ENCODE measurements around the gene ANKS3.

The ANKS3 gene

DNA sequence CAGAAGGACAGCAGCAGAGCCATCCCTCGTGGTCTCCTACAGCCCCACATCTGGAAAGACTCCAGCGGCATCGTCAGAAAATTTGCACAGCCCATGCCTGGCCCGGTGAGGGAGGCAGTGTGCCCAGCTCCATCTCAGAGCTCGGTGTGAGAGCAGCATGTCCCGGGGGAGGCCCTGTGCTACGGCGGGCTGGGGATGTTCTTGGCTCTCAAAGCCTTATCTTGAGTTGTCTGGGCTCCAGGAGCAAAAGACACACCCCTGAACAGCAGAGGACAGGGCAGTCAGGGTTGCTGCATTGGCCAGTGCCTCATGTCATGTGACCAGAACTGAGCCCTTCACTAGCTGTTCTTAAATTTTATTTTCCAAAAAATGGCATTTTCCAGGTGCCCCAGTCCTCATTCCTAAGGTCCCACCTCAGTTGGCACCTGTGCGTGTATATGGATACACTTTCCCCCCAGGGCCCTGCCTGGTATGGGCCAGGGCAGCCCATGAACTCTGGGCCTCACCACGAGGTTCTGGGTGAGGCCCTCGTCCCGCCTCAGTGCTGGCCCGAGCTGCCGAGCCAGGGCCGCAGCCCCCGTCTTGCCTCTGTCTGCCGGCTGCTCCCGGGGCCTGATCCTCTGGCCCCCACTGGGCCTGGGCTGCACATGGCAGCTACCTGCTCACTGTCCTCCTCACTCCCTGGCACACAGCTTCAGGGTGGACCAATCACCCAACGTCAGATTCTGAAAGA, 37.7 kb downstream of the ANKS3 start:
- peak; percentile 8 for DNase-seq (ENCODE audit: low read depth)
- TF ChIP-seq POLR2A (IDR thresholded peaks at IDR 0.05; ENCODE audit: extremely low read depth, insufficient read length) (no peak), MYC (IDR thresholded peaks at IDR 0.05; ENCODE audit: low read depth, low read length) (no peak)
- TF ChIP-seq, protein P1, sequence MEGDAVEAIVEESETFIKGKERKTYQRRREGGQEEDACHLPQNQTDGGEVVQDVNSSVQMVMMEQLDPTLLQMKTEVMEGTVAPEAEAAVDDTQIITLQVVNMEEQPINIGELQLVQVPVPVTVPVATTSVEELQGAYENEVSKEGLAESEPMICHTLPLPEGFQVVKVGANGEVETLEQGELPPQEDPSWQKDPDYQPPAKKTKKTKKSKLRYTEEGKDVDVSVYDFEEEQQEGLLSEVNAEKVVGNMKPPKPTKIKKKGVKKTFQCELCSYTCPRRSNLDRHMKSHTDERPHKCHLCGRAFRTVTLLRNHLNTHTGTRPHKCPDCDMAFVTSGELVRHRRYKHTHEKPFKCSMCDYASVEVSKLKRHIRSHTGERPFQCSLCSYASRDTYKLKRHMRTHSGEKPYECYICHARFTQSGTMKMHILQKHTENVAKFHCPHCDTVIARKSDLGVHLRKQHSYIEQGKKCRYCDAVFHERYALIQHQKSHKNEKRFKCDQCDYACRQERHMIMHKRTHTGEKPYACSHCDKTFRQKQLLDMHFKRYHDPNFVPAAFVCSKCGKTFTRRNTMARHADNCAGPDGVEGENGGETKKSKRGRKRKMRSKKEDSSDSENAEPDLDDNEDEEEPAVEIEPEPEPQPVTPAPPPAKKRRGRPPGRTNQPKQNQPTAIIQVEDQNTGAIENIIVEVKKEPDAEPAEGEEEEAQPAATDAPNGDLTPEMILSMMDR (IDR thresholded peaks at IDR 0.05; ENCODE audit: low read depth, low read length), result no peak
- TF ChIP-seq, protein P2, sequence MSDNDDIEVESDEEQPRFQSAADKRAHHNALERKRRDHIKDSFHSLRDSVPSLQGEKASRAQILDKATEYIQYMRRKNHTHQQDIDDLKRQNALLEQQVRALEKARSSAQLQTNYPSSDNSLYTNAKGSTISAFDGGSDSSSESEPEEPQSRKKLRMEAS (IDR thresholded peaks at IDR 0.05; ENCODE audit: low read depth, low read length), result no peak

DNA sequence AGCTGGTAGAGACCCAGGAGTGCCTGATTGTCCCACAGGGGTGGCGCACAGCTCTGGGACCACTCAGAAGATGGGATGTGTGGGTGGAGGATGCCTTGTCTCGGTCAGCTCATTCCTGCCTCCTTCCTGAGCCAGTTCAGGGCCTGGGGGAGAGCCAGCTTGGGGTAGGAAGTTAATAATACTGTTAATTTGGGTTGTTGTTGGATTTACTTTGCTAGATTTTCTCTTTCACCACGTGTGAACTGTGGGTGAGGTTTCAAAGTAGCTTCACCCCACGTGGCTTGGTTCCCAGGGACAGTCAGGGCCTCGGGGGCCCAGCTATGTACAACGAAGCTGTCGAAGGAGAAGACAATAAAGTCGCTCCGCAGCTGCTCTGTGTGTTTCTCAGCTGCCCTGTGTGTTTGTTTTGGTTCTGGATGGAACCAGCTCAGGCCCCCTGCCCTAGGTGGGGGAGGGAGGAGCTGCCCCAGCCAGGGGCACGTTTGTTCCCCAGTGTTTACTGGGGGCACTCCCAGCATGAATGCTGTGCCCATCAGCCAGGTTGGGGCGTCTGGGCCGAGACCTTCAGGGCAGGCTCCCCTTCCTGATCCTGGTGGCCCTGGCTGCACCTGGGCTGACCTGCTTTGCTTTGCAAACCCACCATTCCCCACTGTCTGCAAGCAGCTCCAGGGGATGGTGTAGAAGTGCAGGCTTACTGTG, 38.4 kb downstream of the ANKS3 start:
- no peak overlapping the region for H3K4me3 ChIP-seq (ENCODE audit: low read depth, low read length)
- TF ChIP-seq POLR2A (IDR thresholded peaks at IDR 0.05; ENCODE audit: extremely low read depth, insufficient read length) (no peak), MYC (IDR thresholded peaks at IDR 0.05; ENCODE audit: low read depth, low read length) (no peak)
- TF ChIP-seq, protein P1 (IDR thresholded peaks at IDR 0.05; ENCODE audit: low read depth, low read length), result no peak
- TF ChIP-seq, protein P2 (IDR thresholded peaks at IDR 0.05; ENCODE audit: low read depth, low read length), result no peak
- DNase-seq (ENCODE audit: low read depth), result no peak

More for the DNA sequence above, 37.7 kb downstream of the ANKS3 start:
- H3K4me3 ChIP-seq (ENCODE audit: low read depth, low read length), result no peak overlapping the region

DNA sequence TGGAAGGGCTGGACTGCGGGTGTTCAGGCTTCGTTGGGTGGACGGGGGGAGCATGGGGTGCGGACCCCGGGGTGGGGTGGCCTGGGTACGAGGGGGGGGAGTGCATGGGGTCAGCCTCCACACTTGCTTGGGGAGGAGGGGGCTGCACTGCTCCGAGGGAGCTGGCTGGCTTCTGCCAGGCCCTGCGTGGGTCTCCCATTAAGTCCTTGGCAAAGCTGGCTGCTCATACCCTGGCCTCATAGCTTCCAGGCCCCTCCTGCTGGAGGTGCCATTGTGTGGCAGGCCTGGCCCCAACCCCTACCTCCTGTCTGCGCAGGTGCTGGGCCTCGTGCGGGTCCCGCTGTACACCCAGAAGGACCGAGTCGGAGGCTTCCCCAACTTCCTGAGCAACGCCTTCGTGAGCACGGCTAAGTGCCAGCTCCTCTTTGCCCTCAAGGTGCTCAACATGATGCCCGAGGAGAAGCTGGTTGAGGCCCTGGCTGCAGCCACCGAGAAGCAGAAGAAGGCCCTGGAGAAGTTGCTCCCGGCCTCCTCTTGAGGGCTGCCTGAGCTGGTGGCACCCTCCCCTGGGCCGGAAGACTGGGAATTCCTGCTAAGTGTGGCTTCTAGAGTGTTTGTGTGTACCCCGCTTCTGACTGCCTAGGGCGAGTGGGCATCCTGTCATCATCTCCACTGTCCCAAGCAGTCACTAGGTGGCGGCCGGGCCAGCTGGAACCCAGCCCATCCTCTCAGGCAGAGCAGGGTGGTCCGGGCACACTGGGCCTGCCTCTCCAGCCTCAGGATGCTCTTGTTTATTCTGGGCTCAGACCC, 39.2 kb downstream of the ANKS3 start:
- TF ChIP-seq, protein P1 (IDR thresholded peaks at IDR 0.05; ENCODE audit: low read depth, low read length), result peak; percentile 7
- no peak for TF ChIP-seq MYC (IDR thresholded peaks at IDR 0.05; ENCODE audit: low read depth, low read length)
- no peak for TF ChIP-seq POLR2A (IDR thresholded peaks at IDR 0.05; ENCODE audit: extremely low read depth, insufficient read length)
- TF ChIP-seq, protein P2 (IDR thresholded peaks at IDR 0.05; ENCODE audit: low read depth, low read length), result no peak

DNA sequence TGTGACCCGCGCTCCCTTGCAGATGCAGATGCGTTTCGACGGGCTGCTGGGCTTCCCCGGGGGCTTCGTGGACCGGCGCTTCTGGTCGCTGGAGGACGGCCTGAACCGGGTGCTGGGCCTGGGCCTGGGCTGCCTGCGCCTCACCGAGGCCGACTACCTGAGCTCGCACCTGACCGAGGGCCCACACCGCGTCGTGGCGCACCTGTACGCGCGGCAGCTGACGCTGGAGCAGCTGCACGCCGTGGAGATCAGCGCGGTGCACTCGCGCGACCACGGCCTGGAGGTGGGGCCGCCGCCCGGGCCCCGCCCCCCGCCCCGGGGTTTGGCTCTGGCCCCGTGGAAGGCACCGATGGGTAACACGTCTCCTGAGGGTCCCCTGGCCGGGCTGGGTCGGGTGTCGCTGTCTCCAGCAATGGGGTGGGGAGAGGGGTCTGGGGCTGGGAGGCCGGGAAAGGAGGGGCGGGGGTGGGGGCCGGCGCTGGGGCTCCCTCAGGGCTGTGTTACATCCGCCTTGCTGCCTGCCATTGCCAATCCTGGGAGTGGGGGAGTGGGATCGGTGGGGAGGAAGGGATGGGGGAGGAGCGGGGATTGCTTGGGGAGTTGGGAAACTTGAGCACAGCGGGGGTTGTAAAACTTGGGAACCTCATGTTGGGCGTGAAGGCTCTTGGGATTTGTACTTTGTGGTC, 40.0 kb downstream of the ANKS3 start:
- peak; percentile 55 for DNase-seq (ENCODE audit: low read depth)
- TF ChIP-seq, protein P2 (IDR thresholded peaks at IDR 0.05; ENCODE audit: low read depth, low read length), result no peak
- TF ChIP-seq, protein P1 (IDR thresholded peaks at IDR 0.05; ENCODE audit: low read depth, low read length), result no peak
- TF ChIP-seq MYC (IDR thresholded peaks at IDR 0.05; ENCODE audit: low read depth, low read length) (no peak), POLR2A (IDR thresholded peaks at IDR 0.05; ENCODE audit: extremely low read depth, insufficient read length) (no peak)
- peak overlapping the region; percentile 64 for H3K4me3 ChIP-seq (ENCODE audit: low read depth, low read length)

More for the DNA sequence above, 39.2 kb downstream of the ANKS3 start:
- peak; percentile 32 for DNase-seq (ENCODE audit: low read depth)
- H3K4me3 ChIP-seq (ENCODE audit: low read depth, low read length), result peak overlapping the region; percentile 64

Measured in NB4 (cell line).